Stimulated activated CD4-positive, alpha-beta T cell treated with anti-CD3 and anti-CD28 coated beads, TNF-alpha, amount 100 ng/mL, for 4 hours (primary cell): ENCODE data around the gene C3orf70.

ENCODE experiments used
- DNase-seq, 3 experiments: peaks; one replicate each; pipeline ENCODE4 v3.0.0-alpha.2; 2020; ENCODE audit warnings: low read depth in 3 of 3

The C3orf70 gene

DNA sequence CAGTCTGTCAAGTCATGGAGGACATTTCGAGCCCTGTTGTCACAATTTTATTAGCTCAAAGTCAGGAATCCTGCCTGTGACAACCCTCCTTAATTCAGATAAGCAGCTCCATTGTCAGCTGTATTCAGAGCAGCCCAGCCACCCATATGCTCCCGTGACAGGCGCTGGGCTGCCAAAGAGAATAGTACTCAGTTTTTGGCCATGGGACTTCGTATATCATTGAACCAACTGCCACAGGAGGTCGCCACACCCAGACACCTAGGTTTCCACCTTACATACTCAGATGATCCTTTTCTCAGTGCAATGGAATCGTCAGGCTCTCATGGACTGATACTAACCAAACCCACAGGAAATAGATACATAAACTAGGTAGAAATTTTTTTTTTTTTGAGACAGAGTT, 100.2 kb downstream of the C3orf70 start:
- DNase-seq, result no peak

DNA sequence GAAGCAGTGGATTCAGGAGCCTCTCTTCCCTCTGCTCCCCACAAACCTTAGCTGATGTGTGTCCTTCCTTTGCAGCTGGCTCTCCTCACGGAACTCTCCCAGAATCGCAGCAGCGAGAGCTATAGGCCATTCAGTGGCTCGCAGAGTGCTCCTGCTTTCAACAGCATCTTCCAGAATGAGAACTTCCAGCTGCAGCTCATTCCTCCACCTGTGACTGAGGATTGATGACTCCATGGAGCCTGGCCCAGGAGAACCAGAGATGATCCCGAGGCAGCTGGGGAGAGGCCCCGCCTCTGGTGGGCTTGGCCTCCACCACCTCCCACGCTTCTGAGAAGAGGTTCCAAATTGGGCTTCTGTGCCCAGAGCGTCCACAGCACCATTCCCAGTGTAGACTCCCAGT, 101.1 kb downstream of the C3orf70 start:
- DNase-seq, result no peak

DNA sequence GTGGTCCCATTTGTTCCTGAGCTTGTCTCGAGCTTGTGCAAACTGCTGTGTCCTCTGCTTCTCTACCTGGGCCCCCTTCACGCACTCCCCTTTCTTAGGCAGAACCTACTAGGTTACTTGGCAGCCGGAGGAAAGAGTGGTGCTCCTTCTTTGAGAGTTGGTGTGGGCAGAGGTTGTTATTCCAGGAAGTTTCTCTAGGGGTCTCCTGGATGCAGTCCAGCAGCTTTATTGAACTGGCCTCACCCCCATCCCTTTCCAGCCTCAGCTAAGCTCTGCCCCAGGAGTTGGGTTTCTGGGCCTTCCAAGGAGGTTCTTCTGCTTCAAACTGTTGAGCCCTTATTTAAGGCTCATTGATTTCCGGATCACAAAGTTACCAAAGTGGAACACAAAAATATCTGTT, 103.2 kb downstream of the C3orf70 start:
- DNase-seq, result no peak

DNA sequence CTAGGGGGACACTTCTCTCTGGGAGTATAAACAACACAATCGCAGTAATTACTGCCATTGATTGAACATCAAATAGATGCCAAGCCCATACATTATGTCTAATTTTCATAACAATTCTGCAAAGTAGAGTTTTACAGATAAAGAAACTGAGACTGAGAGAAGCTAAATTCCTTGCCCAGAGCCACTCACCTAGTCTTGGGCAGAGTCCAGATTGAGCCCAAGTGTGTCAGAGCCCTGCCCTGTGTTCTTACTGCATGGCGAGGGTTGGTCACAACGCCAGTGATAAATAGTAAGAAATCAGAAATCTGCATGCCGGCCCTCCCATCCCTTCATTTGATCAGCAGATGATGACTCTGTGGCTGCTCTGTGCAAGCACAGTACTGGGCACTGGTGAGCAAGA, 106.3 kb downstream of the C3orf70 start:
- DNase-seq, result no peak

DNA sequence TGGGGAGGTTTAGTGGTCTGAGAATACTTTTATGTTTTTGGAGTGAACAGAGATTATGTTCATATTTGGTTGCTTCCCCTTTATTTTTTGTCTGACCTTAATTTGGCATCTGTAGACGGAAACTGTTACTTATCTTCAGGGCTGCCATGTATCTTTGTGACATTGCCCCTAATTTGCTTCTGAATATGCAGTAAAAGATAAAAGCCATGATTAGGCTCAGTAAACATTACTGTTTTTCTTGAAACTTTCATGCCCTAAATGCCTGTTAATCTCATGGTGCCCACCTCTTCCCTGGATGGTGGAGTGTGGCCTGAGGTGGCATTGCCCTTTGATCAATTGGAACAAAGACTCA, 106.7 kb downstream of the C3orf70 start:
- no peak for DNase-seq

DNA sequence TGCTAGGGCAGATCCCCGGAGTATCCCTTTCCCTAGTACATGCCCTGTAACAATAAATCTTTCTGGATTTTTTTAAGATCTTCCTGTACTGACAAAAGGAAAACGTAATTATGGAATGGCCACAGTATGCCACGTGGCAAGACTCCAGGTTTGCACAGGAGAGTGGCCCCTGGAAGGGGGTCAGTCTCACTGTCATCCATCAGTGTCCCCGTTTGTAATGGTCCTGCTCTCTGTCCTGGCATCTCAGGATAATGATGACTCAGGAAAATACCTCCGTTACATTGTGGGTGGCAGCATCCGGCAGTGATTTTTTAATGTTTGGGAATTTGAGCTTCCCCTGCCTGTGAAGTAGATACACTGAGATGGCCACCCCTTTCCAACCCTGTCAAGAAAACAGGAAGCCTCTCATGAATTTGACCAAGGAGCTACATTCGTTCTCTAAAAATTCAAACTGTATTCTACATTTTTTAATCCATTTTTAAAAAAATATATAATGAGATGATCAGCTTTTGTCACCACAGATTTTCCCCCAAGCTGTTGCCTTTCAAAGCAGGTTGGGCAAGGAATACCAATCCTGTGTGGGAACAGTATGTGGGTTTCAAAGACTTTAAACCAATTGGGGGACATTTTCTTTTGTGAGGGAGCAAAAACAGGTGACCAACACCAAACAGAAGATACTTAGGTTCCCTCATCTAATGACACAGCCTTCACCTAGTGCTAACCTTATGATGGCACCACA, 110.4 kb downstream of the C3orf70 start:
- DNase-seq, result no peak

DNA sequence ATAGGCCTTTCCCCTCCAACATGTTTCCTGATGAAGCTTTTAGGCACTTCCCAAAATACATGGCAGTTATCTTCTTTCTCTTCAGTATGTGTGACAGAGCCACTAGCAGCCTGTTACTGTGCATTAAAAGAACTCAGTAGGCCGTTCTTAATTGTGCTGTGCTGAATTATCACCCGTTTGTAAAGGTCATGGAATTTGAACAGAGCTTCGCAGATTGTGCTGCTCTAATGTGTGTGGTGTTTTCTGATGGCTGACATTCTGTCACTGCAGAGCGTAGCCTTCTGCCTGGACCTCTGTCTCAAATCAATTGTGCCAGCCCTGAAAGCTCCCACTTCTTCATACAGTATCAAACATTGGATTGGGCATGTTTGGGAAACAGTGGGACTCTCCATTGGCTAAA, 111.3 kb downstream of the C3orf70 start:
- DNase-seq, result no peak

DNA sequence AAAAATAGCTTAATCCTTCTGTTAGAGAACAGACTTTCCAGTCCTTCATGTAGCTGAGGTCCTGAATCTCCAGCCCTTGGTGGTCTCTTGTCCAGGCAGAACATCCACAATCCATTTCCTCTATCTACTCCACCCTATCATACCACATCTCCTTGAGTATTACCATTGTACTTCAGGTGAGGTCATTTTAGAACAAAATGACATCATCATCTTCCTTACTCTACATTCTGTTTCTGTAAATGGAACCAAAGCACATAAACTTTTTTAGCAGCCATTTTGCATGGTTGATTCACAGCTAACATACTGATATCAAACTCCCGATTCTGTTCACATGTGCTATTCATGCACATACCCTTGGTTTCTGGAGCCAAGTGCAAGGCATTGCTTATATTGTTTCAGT, 112.4 kb downstream of the C3orf70 start:
- no peak for DNase-seq

DNA sequence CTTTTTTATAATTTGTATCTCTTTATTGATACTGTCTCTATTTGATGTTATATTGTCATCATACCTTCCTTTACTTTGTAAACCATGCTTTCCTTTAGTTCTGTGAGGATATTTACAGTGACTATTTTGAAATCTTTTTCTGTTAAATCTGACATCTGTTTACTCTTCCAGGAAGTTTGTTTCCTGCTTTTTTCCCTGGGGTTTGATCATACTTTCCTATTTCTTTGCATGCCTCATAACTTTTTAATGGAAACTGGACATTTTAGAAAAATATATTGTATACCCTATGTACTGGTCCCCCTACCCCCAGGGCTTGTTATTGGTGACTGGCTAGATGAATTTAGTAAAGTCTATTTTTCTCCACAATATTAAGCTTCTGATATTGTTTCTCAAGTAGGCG, 115.1 kb downstream of the C3orf70 start:
- DNase-seq, result no peak

DNA sequence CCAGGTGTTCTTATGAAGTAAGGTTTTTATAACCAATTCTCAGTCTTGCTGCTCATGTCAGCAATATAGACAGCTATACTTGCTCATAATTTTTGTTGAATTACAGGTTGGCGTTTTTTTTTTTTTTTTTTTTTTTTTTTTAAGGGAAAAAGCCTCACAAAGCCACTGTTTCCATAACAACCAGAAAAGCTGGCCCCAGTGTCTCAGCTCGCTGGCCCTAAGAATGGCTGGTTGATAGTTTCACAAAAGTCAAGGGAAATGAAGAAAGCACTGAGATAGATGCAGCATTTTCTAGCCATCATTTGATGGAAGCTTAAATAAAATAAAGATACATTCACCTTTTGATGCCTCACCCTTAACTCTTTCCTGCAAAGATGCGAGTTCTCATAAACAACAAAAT, 121.9 kb downstream of the C3orf70 start:
- DNase-seq, result no peak

DNA sequence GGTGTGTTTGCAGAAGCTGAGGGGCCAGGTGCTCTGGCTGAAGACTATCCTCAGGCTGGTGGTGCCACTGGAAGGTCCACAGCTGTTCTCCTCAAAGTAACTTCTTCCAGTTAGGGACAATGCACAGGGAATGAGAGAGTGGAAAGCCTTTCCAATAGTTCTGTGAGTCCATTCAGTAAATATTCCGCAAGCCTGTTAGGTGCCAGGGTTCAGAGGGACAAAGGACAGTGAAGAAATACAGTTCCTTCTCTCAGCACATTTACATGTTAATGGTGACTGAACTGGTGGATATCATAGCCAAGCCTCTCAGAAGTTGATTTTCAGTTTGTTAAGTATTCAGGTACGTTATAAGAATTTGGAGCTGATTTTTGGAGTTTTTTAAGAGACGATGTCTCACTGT, 122.5 kb downstream of the C3orf70 start:
- DNase-seq, result no peak

DNA sequence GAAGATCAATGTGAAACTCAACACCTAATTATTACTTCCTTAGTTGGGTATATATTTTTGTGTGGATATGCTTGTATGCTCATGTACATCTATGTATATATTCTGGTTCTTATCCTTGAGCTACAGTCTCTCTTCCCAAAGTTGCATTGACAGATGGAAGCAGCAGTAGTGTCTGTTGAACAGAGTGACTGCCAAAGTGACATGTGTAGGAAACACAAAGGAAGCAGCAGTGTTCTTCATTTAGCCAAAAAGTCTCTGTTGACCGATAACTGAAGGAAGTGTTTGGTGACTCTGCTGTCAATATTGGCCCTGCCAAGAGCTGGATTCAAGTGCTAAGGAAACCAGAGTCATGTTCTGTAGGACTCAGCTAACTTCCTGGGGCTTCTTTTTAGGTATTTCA, 123.8 kb downstream of the C3orf70 start:
- no peak for DNase-seq

DNA sequence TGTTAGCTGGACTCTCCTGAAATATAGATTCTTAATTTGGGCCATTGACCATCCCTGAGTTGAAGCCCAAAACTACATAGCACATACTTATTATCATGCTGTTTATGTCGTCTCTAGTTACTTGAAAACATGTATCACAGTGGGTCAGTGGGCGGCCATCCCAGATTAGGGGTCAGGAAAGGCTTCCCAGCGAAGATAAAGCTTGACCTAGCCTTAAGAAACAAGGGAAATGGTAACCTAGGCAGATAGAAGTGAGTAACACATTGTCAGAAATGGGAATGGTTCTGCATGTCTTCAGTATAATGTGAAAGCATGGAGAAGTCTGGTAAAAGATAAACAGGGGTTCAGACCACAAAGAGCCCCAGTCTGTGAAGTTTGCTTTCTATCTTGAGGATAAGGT, 124.7 kb downstream of the C3orf70 start:
- DNase-seq, result no peak
